ENCODE data around the gene FAM170A. TPM values are rescaled to one million over a fixed set of nuclear protein-coding genes. Genes with fewer than 3 reads are reported as not detected.

FAM170A gene
- total RNA-seq, 1 experiment from 2014 or later: 0.39 TPM

DNA sequence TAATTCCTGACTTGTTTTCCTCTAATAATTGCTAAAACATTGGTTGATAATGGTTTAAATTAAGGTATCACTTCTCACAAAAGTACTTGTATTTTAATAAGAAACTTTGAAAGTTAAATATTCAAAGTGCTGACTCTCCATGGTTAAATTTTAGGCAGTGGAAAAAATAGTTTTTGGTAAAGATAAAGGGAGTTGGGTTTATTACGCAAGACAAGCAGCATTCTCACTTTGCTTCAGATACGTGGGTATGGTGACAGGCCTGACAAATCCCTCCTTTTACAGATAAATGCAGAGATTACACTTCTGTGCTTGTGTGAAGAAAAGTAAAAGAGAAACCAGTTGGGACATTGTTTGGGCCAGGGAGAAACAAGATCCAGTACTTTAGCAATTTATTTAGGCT is 14.5 kb upstream of the FAM170A start:
- Histone ChIP-seq H3K79me2 (ENCODE audit: insufficient read depth, low read length) (no peaks in the 10 kb centered on the region), H3K9ac (ENCODE audit: low read length) (no peak overlapping the region), H3K4me2 (ENCODE audit: low read length) (no peak overlapping the region), H3K4me3 (replicated peaks in 1 of 2; ENCODE audit: low read depth in 1 of 2, low read length in 2 of 2) (no peak overlapping the region), H3K9me3 (ENCODE audit: control insufficient read depth in 1 of 2, insufficient read depth in 1 of 2, low read depth in 1 of 2, low read length in 2 of 2) (no peaks in the 10 kb centered on the region), H3K27ac (ENCODE audit: low read depth, low read length) (no peak overlapping the region), H4K20me1 (ENCODE audit: insufficient read depth) (no peaks in the 10 kb centered on the region), H3K9me2 (ENCODE audit: insufficient read depth) (no peaks in the 10 kb centered on the region), H3K4me1 (ENCODE audit: control insufficient read depth in 1 of 2, insufficient read depth in 2 of 2, low read length in 2 of 2) (no peaks in the 10 kb centered on the region), H3K27me3 (ENCODE audit: insufficient read depth, low read length) (no peaks in the 10 kb centered on the region), H3K36me3 (ENCODE audit: control insufficient read depth in 1 of 2, insufficient read depth in 2 of 2, low read length in 2 of 2) (no peaks in the 10 kb centered on the region), H2AFZ (ENCODE audit: low read depth, low read length, poor library complexity, severe bottlenecking) (no peak overlapping the region)
- intact Hi-C loops (cut with micrococcal nuclease): no loop called here
- ChIA-PET CTCF (no interaction called here), POLR2A (no interaction called here), RAD21 (ENCODE audit: low non-redundant PET in 1 of 2, low total read pairs in 2 of 2, uncharacterized antibody in 2 of 2, unreplicated experiment in 2 of 2) (no interaction called here)
- no TSS peak for BruUV-seq (replicated peaks)
- TF ChIP-seq ZFX (IDR thresholded peaks at IDR 0.05) (no peak), SP1 (IDR thresholded peaks at IDR 0.05; ENCODE audit: low read depth) (no peak), YY1 (IDR thresholded peaks at IDR 0.05; ENCODE audit: extremely low read depth, insufficient replicate concordance, low read depth, low read length) (no peak), ZNF274 (IDR thresholded peaks at IDR 0.05; ENCODE audit: low read depth, low read length) (no peak), EZH2 (IDR thresholded peaks at IDR 0.05) (no peak), SRF (IDR thresholded peaks at IDR 0.05; ENCODE audit: low read depth) (no peak), JUND (IDR thresholded peaks at IDR 0.05) (no peak), ELF1 (IDR thresholded peaks at IDR 0.05; ENCODE audit: borderline replicate concordance, low read depth) (no peak), EZH2phosphoT487 (IDR thresholded peaks at IDR 0.05; ENCODE audit: borderline replicate concordance) (no peak), RAD21 (IDR thresholded peaks at IDR 0.05; ENCODE audit: low read depth) (no peak), CBX3 (IDR thresholded peaks at IDR 0.05; ENCODE audit: low read depth) (no peak), POLR2A (IDR thresholded peaks at IDR 0.05; ENCODE audit: borderline replicate concordance, extremely low read depth, insufficient read depth, insufficient read length) (no peak)
- TF ChIP-seq, protein P1, sequence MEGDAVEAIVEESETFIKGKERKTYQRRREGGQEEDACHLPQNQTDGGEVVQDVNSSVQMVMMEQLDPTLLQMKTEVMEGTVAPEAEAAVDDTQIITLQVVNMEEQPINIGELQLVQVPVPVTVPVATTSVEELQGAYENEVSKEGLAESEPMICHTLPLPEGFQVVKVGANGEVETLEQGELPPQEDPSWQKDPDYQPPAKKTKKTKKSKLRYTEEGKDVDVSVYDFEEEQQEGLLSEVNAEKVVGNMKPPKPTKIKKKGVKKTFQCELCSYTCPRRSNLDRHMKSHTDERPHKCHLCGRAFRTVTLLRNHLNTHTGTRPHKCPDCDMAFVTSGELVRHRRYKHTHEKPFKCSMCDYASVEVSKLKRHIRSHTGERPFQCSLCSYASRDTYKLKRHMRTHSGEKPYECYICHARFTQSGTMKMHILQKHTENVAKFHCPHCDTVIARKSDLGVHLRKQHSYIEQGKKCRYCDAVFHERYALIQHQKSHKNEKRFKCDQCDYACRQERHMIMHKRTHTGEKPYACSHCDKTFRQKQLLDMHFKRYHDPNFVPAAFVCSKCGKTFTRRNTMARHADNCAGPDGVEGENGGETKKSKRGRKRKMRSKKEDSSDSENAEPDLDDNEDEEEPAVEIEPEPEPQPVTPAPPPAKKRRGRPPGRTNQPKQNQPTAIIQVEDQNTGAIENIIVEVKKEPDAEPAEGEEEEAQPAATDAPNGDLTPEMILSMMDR (IDR thresholded peaks at IDR 0.05 in 2 of 3, conservative IDR thresholded peaks at IDR 0.05 in 1 of 3; ENCODE audit: borderline replicate concordance in 1 of 3, insufficient read depth in 1 of 3, low read depth in 2 of 3, low read length in 2 of 3): no peak
- TF ChIP-seq, protein P2, sequence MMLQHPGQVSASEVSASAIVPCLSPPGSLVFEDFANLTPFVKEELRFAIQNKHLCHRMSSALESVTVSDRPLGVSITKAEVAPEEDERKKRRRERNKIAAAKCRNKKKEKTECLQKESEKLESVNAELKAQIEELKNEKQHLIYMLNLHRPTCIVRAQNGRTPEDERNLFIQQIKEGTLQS (IDR thresholded peaks at IDR 0.05): no peak
- ATAC-seq: no peak
- DNase-seq (ENCODE audit: low read depth, low spot score): no peak
